GM21390 (cell line): ENCODE results near the gene MAML1.
"Not testable (repeated sequence)": the region's sequence is repeated elsewhere in the genome, so short reads cannot be mapped to it uniquely, and the experiment has no call there.

Experiments
- ATAC-seq: cut with Tn5 transposase; IDR thresholded peaks from one replicate; pipeline ENCODE4 v1.9.1; 2021; ENCODE audit not compliant: unreplicated experiment

The MAML1 gene

DNA sequence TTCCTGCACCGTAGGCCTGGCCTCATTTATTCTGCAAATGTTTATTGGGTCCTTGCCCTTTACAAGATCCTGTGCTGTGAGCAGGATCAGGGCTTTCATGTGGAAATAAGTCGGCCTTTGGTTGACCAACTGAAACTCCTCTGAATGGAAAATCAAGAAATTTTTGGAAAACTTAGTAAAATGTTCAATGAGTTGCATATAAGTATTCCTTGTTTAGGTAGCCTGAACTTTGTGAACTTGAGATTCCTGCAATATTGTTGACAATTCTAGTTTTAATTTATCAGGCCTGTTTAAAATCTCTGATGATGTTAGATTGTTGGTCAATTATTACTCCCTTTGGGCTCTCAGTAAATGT, 1.1 kb downstream of the MAML1 start:
- no peak for ATAC-seq

DNA sequence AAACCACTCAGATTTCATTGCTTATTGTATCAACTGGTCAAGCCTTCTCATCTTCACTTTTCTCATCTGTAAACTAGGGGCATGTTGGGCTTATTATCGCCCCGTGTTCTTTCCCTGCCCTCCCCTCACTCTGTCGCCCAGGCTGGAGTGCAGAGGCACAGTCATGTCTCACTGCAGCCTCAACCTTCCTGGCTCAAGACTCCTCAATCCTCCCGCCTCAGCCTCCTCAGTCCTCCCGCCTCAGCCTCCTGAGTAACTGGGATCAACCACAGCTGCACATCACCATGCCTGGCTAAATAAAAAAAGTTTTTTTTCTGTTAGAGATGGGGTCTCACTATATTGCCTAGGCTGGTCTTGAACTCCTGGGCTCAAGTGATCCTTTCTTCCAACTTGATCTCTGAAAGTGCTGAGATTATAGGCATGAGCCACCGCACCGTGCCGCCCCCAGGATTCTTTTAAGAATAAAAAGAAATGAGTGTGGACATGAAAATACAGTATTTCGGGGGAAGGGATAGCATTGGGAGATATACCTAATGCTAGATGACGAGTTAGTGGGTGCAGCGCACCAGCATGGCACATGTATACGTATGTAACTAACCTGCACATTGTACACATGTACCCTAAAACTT, 2.0 kb downstream of the MAML1 start:
- no peak for ATAC-seq

GRCh38 chr5:179738742-179739141, 6.1 kb downstream of the MAML1 start:
- ATAC-seq: no peak

DNA sequence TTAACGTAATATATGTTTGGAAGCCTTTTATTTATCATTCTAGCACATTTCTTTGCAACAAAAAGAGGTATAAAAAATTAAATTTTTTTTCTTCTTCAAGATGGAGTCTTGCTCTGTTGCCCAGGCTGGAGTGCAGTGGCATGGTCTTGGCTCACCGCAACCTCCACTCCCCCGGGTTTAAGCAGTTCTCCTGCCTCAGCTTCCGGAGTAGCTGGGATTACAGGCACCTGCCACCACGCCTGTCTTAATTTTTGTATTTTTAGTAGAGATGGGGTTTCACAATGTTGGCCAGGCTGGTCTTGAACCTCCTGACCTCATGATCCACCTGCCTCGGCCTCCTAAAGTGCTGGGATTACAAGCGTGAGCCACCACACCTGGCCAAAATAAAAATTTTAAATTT, 11.5 kb downstream of the MAML1 start:
- ATAC-seq: not testable (repeated sequence)

DNA sequence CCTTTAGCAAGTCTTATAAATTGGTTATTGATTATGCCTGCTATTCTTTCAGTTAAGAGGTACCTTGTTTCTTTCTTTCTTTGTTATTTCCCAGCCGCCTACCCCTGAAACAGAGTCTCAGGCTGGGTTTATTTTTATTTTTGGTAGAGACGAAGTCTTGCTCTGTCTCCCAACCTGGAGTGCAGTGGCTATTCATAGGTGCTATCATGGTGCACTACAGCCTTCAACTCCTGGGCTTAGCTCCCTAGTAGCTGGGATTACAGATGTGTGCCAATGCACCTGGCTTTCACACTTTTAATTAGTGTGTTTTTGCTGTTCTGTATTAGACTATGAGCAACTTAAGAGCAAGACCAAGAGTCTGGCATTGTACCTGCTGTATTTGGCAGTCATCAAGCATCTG, 14.2 kb downstream of the MAML1 start:
- ATAC-seq: no peak

- no peak for ATAC-seq
These were observed 15.2 kb downstream of the MAML1 start for GRCh38 chr5:179747811-179748210.

- no peak for ATAC-seq
These were observed 17.4 kb downstream of the MAML1 start for GRCh38 chr5:179749857-179750508.

- no peak for ATAC-seq
These were observed 21.3 kb downstream of the MAML1 start for GRCh38 chr5:179753971-179754370.

DNA sequence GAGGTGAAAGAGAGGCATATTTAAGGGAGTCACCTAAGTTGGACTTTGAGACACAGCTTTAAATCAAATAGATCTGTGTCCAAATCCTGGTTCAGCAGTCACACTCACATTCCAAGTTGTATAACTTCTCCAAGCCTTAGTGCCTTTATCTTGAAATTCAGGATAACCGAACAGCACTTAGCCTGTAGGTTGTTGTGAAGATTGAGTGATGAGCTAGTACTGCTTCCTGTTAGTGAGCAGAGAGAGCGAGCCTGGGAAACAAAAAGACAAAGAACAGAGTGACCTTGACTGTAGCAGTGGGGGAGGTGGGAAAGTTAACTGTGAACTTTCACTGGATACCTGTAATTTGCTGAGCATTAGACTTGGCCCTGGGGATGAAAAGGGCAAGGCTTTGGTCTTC, 22.4 kb downstream of the MAML1 start:
- ATAC-seq: no peak

- ATAC-seq: no peak
These were observed 26.3 kb downstream of the MAML1 start for GRCh38 chr5:179758955-179759354.

- no peak for ATAC-seq
These were observed 27.2 kb downstream of the MAML1 start for GRCh38 chr5:179759581-179760551.

- ATAC-seq: no peak
These were observed 29.6 kb downstream of the MAML1 start for GRCh38 chr5:179762079-179762780.

GRCh38 chr5:179762781-179763176, 30.2 kb downstream of the MAML1 start:
- no peak for ATAC-seq

- peak; percentile 72 for ATAC-seq
These were observed 30.8 kb downstream of the MAML1 start for GRCh38 chr5:179763215-179763945.

DNA sequence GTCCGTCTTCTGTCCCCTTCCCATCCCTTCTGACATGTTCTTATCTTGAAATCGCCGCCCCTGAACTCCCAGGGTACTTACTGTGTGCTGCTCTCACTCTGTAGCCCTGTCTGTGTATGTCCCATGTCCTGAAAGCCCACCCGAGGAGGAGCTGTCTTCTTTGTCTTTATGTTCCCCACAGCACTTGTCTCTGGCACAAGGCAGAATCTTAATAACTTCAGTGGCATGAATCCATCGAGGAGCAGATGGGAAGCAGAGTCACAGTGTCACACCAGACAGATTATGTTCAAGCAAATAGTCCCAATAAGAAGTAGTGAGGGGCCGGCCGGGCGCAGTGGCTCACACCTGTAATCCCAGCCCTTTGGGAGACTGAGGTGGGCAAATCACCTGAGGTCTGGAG, 31.4 kb downstream of the MAML1 start:
- no peak for ATAC-seq

- ATAC-seq: no peak
These were observed 32.8 kb downstream of the MAML1 start for GRCh38 chr5:179765400-179765799.

- ATAC-seq: no peak
These were observed 33.6 kb downstream of the MAML1 start for GRCh38 chr5:179766021-179766725.

GRCh38 chr5:179766726-179767455, 34.3 kb downstream of the MAML1 start:
- no peak for ATAC-seq

- ATAC-seq: no peak
These were observed 35.0 kb downstream of the MAML1 start for GRCh38 chr5:179767496-179768100.
